Embryonic facial prominence (tissue), 1 donor: Measurements from ENCODE around the gene CTSL.

ENCODE experiments used
- DNase-seq: peaks from one replicate; pipeline ENCODE4 v3.0.0-alpha.2; 2016; ENCODE audit errors: extremely low spot score

The CTSL gene

GRCh38 chr9:87725900-87726709, at the start of gene CTSL:
TSS of gene CTSL (plus strand) at chr9:87726119. CDS start at chr9:87727604, 1,485 bp downstream.
- peak; percentile 31 for DNase-seq

- DNase-seq: no peak
Observed at GRCh38 chr9:87676976-87677775, 48.7 kb upstream of the CTSL start.

- DNase-seq: no peak
Observed at GRCh38 chr9:87677776-87678587, 47.9 kb upstream of the CTSL start.

- peak; percentile 50 for DNase-seq
Observed at GRCh38 chr9:87678650-87679355, 47.1 kb upstream of the CTSL start.

GRCh38 chr9:87681271-87682061, 44.5 kb upstream of the CTSL start:
- DNase-seq: no peak

GRCh38 chr9:87682085-87682484, 43.8 kb upstream of the CTSL start:
- no peak for DNase-seq

GRCh38 chr9:87682618-87683017, 43.3 kb upstream of the CTSL start:
- DNase-seq: no peak

- no peak for DNase-seq
Observed at GRCh38 chr9:87683751-87684626, 41.9 kb upstream of the CTSL start.

- no peak for DNase-seq
Observed at GRCh38 chr9:87684627-87685219, 41.2 kb upstream of the CTSL start.

GRCh38 chr9:87685441-87685840, 40.5 kb upstream of the CTSL start:
- no peak for DNase-seq

- DNase-seq: no peak
Observed at GRCh38 chr9:87685871-87686519, 39.9 kb upstream of the CTSL start.

GRCh38 chr9:87686520-87687090, 39.3 kb upstream of the CTSL start:
- DNase-seq: no peak

- no peak for DNase-seq
Observed at GRCh38 chr9:87687207-87687606, 38.7 kb upstream of the CTSL start.

- DNase-seq: no peak
Observed at GRCh38 chr9:87694236-87694755, 31.6 kb upstream of the CTSL start.

GRCh38 chr9:87695523-87695922, 30.4 kb upstream of the CTSL start:
- DNase-seq: no peak

GRCh38 chr9:87696641-87697040, 29.3 kb upstream of the CTSL start:
- DNase-seq: no peak

GRCh38 chr9:87698069-87698809, 27.7 kb upstream of the CTSL start:
- no peak for DNase-seq
